GM20431 (cell line): Measurements from ENCODE around the gene LRSAM1.

Experiments used
- in situ Hi-C: fragments of 300-500 bp; cut with MseI, MboI; formaldehyde crosslinking; loops from one replicate; pipeline ENCODE4 v1.15.0; 2020; ENCODE audit warnings: low sequenced_read_pairs; ENCODE audit not compliant: unreplicated experiment

The LRSAM1 gene

GRCh38 chr9:127450830-127451607 lies at the start of gene LRSAM1, which contains the start of gene RPL12:
Gene LRSAM1 (plus strand): TSS chr9:127451510. CDS start chr9:127454528, 3,018 bp downstream.
Gene RPL12 (minus strand): TSS chr9:127451406. CDS start chr9:127451317, 89 bp downstream.
- in situ Hi-C loops, result no loop called here

GRCh38 chr9:127402401-127403090 lies 48.8 kb upstream of the LRSAM1 start:
- in situ Hi-C loops, result no loop called here

GRCh38 chr9:127403507-127404192 lies 47.7 kb upstream of the LRSAM1 start:
- in situ Hi-C loops, result no loop called here

- in situ Hi-C loops, result no loop called here
Observed at GRCh38 chr9:127404631-127405030, 46.7 kb upstream of the LRSAM1 start.

GRCh38 chr9:127405344-127406125 lies 45.8 kb upstream of the LRSAM1 start:
- in situ Hi-C loops, result no loop called here

GRCh38 chr9:127406799-127407491 lies 44.4 kb upstream of the LRSAM1 start:
- in situ Hi-C loops, result no loop called here

- in situ Hi-C loops, result no loop called here
Observed at GRCh38 chr9:127407492-127407843, 43.8 kb upstream of the LRSAM1 start.

- in situ Hi-C loops, result no loop called here
Observed at GRCh38 chr9:127411122-127411521, 40.2 kb upstream of the LRSAM1 start.

- in situ Hi-C loops, result no loop called here
Observed at GRCh38 chr9:127415141-127415540, 36.2 kb upstream of the LRSAM1 start.

GRCh38 chr9:127415657-127416056 lies 35.7 kb upstream of the LRSAM1 start:
- in situ Hi-C loops, result no loop called here

GRCh38 chr9:127417131-127418036 lies 33.9 kb upstream of the LRSAM1 start:
- in situ Hi-C loops, result no loop called here

- in situ Hi-C loops, result no loop called here
Observed at GRCh38 chr9:127418037-127418471, 33.3 kb upstream of the LRSAM1 start.

GRCh38 chr9:127419348-127419747 lies 32.0 kb upstream of the LRSAM1 start:
- in situ Hi-C loops, result no loop called here

- in situ Hi-C loops, result no loop called here
Observed at GRCh38 chr9:127421057-127421456, 30.3 kb upstream of the LRSAM1 start.

- in situ Hi-C loops, result no loop called here
Observed at GRCh38 chr9:127422133-127422782, 29.1 kb upstream of the LRSAM1 start.

GRCh38 chr9:127422787-127423186 lies 28.5 kb upstream of the LRSAM1 start:
- in situ Hi-C loops, result no loop called here

GRCh38 chr9:127423476-127423933 lies 27.8 kb upstream of the LRSAM1 start:
- in situ Hi-C loops, result no loop called here
